HG02870 (cell line): ENCODE data around the gene DIO2.

ENCODE experiments used
- ATAC-seq: cut with Tn5 transposase; IDR thresholded peaks from one replicate; pipeline ENCODE4 v1.9.1; 2021; ENCODE audit warnings: mild to moderate bottlenecking, moderate library complexity; ENCODE audit not compliant: unreplicated experiment

Gene DIO2

DNA sequence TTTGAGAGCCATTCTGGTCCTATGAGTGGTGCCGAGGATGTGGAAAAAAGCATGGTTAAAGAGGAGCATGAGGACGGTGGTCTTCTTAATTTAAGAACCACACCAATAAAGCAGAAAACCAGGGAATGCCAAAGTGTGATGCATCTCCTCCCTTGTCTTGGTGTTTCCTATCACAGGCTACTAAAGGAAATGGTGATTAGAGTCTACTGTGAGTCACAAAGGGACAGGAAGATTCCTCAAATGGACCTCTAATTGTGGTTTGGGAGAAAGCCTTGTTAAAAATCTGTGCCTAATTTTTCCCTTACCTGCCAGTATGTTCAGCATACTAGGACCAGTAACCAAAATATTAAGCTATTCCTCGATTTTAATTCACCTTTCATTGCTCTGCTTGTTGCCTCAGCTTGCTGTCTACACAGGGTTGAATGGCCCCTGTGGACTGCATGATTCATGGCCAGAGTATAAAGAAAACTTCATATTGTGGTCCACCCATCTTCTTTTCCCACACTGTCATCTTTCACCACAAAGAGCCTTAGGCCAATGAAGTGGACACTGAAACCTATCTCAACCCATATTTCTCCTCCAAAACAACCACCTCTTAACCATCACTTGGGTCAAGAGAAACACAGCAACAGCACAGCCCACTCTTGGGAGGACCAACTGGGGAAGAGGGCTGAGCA is 38.8 kb downstream of the DIO2 start:
- no peak for ATAC-seq

DNA sequence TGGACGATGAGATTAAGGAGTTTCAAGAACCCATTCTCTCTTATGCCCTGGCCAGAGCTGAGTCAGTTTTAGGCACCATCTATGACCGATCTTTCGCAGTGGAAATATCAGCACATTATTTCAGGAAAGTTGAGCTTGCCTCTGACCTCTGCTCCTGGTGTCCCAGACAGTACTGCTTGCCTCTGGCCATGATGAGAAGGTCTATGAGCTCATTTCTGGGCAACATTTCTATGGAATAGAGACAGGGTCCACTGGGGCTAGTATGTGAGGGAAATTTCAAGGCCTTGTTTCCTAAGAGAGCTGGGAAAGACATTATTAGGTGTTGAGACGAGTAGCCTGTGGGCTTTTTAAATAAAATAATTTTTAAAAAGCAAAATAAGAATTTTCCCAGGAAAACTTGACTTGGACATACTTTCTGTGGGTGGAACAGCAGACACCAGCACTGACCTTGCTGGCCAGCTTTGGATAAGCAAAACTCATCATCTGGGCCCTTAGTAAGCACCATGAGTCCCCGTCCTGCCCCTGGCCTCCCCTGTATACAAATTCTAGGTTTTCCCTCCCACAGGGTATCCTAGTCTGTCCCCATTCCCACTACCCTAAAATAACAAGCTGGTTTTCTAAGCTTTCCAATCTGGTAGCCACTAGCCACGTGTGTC is 43.4 kb downstream of the DIO2 start:
- ATAC-seq: no peak

DNA sequence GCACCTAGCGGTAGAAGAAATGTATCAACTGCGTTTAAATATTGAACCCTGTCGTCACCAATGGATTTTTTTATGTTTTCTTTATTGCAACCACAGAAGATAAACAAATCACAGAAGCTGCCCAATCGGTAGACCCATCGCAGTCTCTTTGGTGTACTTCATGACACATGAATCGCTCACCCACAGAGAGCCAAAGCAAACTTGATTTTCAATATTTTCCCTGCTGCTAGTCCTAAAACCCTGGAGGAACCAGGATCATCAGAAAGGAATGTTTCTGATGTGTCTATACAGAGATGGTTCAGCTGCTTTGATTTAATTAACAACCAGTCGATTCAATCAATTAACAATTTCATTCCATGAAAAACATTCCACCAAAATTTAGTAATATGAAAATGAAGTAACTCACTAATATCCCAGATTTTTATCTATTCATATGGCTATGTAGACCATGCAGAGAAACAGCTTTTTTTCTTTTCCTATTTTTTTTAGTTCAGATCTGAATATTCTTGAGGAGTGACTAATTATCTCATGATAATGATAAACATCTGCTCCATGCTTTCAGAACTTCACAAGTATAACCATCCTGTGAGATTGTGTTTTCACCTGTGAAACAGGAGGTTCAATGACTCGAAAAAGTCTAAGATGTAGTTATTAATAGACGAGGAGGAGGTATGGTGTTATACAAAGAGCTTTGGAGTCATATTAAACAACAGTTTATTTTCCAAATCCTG is 46.1 kb downstream of the DIO2 start:
- no peak for ATAC-seq

DNA sequence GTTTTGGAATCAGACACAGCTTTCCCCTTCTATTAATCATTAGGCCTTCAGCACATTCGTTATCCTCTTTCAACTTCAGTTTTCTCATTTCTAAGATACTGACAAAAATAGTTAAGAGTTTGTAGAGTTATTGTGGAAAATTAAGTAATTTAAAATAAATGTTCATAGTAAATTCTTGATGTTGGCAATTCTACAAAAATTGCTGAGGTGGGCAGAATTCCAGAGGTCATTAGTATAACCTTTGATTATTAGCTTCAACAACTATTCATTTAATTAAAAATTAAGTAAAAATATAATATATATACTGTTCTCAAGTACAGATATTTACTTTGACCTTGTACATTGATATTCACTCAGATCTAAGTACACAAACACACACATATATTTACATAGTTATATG is 58.5 kb downstream of the DIO2 start:
- no peak for ATAC-seq

DNA sequence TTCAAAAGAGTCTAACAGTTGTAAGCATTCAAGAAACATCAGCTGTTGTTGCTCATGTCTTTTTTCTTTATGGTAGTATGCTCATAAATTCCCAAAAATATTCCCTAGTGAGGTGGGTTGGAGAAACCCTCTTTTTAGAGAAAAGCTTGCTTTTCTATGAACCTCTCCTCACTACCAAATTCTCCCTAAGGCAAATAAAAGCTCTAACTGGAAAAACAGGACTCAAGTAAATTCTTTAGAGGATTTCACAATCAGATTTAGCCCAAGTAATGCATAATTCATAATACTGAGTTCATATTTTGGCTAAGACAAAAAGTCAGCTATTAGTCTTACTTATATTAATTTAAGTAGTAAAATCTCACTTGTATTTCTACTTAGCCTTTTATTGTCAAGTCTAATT is 59.1 kb downstream of the DIO2 start:
- ATAC-seq: no peak

DNA sequence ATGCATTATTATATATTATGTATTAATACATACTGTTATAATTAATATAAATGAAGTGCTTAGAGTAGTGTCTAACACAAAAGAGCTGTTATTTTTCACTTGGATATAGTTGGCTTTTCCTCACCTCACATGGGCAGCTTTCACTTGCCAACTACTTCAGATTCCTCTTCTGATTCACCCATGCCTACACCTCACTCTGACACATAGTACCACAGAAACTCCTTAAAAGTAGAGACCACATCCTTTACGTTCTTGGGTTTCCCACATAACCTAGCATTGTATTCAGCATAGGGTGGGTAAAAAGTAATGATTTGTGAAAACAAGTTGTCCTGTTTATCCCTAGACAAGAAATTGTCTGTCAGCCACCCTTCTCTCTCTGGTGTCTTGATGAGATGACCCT is 61.0 kb downstream of the DIO2 start:
- no peak for ATAC-seq
